Measurements from ENCODE around the gene LRRC30.

Gene LRRC30

DNA sequence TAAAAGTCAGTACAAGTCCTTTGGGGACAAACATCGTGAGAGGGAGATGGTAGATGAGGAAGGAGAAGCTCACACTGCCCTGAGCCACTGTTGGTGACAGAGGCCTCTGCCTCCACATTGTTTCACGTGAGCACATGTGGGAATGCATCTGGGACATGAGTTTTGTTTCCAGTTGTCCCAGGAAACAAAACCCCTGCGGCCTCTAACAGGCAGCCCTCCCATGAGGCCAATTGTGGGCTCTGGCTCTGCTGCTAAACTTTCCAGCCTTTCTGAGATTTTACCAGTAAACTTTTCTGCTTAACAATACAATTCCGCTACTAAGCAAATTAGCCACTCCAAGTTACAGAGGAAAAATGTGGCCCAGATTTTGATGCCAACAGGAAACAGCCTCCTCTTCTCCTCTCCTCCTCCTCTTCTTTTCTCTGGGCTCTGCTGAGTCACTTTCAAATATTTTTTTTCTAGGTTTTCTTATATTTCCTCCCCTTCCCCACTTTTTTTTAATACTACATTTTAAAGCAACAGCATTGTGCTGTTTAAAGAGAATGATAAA lies 23.4 kb upstream of the LRRC30 start:
- H3K79me2 ChIP-seq (ENCODE audit: low read length), result no peaks in the 10 kb centered on the region
- no peaks in the 10 kb centered on the region for H3K4me1 ChIP-seq (ENCODE audit: low read length)
- H3K4me2 ChIP-seq (ENCODE audit: low read length), result no peak overlapping the region
- H3K9me3 ChIP-seq (ENCODE audit: insufficient read depth, low read length), result no peaks in the 10 kb centered on the region
- no peak overlapping the region for H3K9ac ChIP-seq (ENCODE audit: low read length)
- H3K4me3 ChIP-seq (ENCODE audit: low read length), result no peak overlapping the region
- H3K27me3 ChIP-seq (ENCODE audit: low read depth, low read length), result no peaks in the 10 kb centered on the region
- no peak overlapping the region for H2AFZ ChIP-seq (ENCODE audit: low read depth, low read length)
- H3K36me3 ChIP-seq (replicated peaks; ENCODE audit: low read depth, low read length), result no peaks in the 10 kb centered on the region
- no peak overlapping the region for H3K27ac ChIP-seq (ENCODE audit: low read length)
- no peaks in the 10 kb centered on the region for H4K20me1 ChIP-seq (ENCODE audit: insufficient read depth, low read length)
- no peak for TF ChIP-seq EZH2phosphoT487 (IDR thresholded peaks at IDR 0.05; ENCODE audit: low read depth)
- TF ChIP-seq, protein P1, sequence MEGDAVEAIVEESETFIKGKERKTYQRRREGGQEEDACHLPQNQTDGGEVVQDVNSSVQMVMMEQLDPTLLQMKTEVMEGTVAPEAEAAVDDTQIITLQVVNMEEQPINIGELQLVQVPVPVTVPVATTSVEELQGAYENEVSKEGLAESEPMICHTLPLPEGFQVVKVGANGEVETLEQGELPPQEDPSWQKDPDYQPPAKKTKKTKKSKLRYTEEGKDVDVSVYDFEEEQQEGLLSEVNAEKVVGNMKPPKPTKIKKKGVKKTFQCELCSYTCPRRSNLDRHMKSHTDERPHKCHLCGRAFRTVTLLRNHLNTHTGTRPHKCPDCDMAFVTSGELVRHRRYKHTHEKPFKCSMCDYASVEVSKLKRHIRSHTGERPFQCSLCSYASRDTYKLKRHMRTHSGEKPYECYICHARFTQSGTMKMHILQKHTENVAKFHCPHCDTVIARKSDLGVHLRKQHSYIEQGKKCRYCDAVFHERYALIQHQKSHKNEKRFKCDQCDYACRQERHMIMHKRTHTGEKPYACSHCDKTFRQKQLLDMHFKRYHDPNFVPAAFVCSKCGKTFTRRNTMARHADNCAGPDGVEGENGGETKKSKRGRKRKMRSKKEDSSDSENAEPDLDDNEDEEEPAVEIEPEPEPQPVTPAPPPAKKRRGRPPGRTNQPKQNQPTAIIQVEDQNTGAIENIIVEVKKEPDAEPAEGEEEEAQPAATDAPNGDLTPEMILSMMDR (IDR thresholded peaks at IDR 0.05; ENCODE audit: low read depth, low read length), result no peak

DNA sequence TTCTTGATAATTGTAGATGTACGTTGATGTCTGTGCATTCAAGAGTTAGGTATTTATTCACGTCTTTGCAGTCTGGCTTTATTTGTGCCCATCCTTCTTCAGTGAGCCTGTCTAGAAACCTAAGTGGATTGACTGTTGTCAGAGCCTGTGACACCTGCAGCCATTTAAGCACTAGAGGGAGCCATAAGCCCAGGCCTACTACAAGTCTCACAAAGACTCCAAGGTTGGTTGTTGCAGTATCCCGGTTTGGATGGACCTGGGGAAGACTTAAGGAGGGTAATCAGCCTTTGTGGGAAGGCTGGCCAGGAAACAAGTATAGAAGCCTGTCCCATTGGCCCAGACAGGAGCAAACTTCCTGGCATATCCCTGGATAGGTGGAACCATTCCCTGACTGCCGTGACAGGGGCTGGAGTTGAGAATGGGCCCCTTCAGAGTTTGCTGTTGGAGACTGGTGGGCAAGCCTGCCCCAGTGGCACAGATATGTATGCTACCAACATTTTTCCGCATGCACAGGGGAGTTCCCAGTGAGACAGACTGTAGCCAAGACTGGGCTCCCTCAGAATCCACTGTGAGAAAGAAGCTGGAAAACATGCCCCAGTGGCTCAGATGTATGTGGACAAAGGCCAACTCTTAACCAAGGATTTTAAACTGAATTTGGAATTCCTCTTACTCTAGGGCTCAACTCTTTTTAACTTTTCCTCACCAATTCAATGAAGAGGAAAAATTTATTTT lies 9.3 kb upstream of the LRRC30 start:
- Histone ChIP-seq H3K4me1 (ENCODE audit: low read length) (no peaks in the 10 kb centered on the region), H3K4me3 (ENCODE audit: low read length) (no peak overlapping the region), H3K79me2 (ENCODE audit: low read length) (no peaks in the 10 kb centered on the region), H3K27ac (ENCODE audit: low read length) (no peak overlapping the region), H4K20me1 (ENCODE audit: insufficient read depth, low read length) (no peaks in the 10 kb centered on the region), H3K36me3 (replicated peaks; ENCODE audit: low read depth, low read length) (no peaks in the 10 kb centered on the region), H3K4me2 (ENCODE audit: low read length) (no peak overlapping the region), H2AFZ (ENCODE audit: low read depth, low read length) (no peak overlapping the region), H3K9me3 (ENCODE audit: insufficient read depth, low read length) (no peaks in the 10 kb centered on the region), H3K9ac (ENCODE audit: low read length) (no peak overlapping the region), H3K27me3 (ENCODE audit: low read depth, low read length) (no peaks in the 10 kb centered on the region)
- TF ChIP-seq, protein P1 (IDR thresholded peaks at IDR 0.05; ENCODE audit: low read depth, low read length), result peak; percentile 80
- no peak for TF ChIP-seq EZH2phosphoT487 (IDR thresholded peaks at IDR 0.05; ENCODE audit: low read depth)

DNA sequence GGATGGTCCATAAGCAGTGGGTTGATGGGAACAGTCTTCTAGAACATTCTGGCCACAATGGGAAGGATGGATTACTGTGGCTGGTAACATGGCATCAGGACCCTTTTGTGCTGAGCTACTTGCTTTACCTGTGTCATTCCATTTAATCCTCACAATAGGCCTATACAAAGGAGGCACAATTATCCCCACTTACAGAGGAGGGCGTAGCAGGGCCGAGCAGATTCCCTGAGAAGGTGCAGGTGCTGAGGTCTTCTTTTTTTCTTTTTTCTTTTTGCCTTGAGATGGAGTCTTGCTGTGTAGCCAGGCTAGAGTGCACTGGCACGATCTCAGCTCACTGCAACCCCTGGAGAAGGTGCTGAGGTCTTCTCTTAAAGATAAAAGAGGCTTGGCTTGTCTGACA lies 6.7 kb upstream of the LRRC30 start:
- Histone ChIP-seq H3K4me2 (ENCODE audit: low read length) (no peak overlapping the region), H3K36me3 (replicated peaks; ENCODE audit: low read depth, low read length) (no peaks in the 10 kb centered on the region), H3K4me3 (ENCODE audit: low read length) (no peak overlapping the region), H3K27ac (ENCODE audit: low read length) (no peak overlapping the region), H2AFZ (ENCODE audit: low read depth, low read length) (no peak overlapping the region), H3K27me3 (ENCODE audit: low read depth, low read length) (no peaks in the 10 kb centered on the region), H3K79me2 (ENCODE audit: low read length) (no peaks in the 10 kb centered on the region), H3K9ac (ENCODE audit: low read length) (no peak overlapping the region), H3K9me3 (ENCODE audit: insufficient read depth, low read length) (no peaks in the 10 kb centered on the region), H4K20me1 (ENCODE audit: insufficient read depth, low read length) (no peaks in the 10 kb centered on the region), H3K4me1 (ENCODE audit: low read length) (no peaks in the 10 kb centered on the region)
- TF ChIP-seq EZH2phosphoT487 (IDR thresholded peaks at IDR 0.05; ENCODE audit: low read depth), result no peak
- TF ChIP-seq, protein P1 (IDR thresholded peaks at IDR 0.05; ENCODE audit: low read depth, low read length), result no peak

DNA sequence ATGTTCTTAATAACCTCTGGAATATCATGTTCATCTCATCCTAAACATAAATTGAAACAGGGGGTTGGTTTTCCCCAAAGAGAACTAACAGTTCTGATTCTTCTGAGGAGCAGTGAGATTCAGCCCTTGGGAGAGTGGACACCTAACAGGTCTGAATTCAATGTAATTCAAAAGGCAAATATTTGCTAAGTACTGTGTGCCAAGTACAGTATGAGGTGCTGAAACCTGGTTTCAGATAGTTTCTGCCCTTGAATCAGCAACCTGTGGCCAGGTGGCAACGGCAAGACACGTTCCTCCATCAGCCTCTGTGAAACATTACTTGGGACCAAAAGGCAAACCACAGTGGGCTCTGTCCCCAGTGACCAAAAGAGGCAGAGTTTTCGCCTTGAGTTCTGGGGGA lies 1.3 kb downstream of the LRRC30 start:
- Histone ChIP-seq H3K79me2 (ENCODE audit: low read length) (no peaks in the 10 kb centered on the region), H3K9ac (ENCODE audit: low read length) (no peak overlapping the region), H3K27ac (ENCODE audit: low read length) (no peak overlapping the region), H3K4me3 (ENCODE audit: low read length) (no peak overlapping the region), H3K36me3 (replicated peaks; ENCODE audit: low read depth, low read length) (no peaks in the 10 kb centered on the region), H2AFZ (ENCODE audit: low read depth, low read length) (no peak overlapping the region), H3K27me3 (ENCODE audit: low read depth, low read length) (no peaks in the 10 kb centered on the region), H3K9me3 (ENCODE audit: insufficient read depth, low read length) (no peaks in the 10 kb centered on the region), H4K20me1 (ENCODE audit: insufficient read depth, low read length) (no peaks in the 10 kb centered on the region), H3K4me2 (ENCODE audit: low read length) (no peak overlapping the region), H3K4me1 (ENCODE audit: low read length) (no peaks in the 10 kb centered on the region)
- TF ChIP-seq, protein P1 (IDR thresholded peaks at IDR 0.05; ENCODE audit: low read depth, low read length), result no peak
- no peak for TF ChIP-seq EZH2phosphoT487 (IDR thresholded peaks at IDR 0.05; ENCODE audit: low read depth)

All from OCI-LY3 (cell line).